PC-3 (cell line): ENCODE results near the gene DYNLRB2. TPM values are rescaled to one million over a fixed set of nuclear protein-coding genes. Genes with fewer than 3 reads are reported as not detected.

Experiments
- ATAC-seq: fragments of 200-7000 bp; cut with Tn5 transposase; 2 replicates; pipeline ENCODE4 v1.9.1; 2020; ENCODE audit warnings: mild to moderate bottlenecking, moderate library complexity
- BruUV-seq: library from RNA; stranded (reverse); fragments of 400-500 nt; replicated peaks from 2 replicates; lab custom pipeline; 2021; lab: Mats Ljungman, UMichigan
- CTCF ChIA-PET: fragments of 300-600 bp; sonication (Branson Sonifier 250); formaldehyde crosslinking; loops from one replicate; lab custom pipeline; 2022; ENCODE audit warnings: antibody characterized with exemption; lab: Charles Lee
- POLR2A ChIA-PET: fragments of 300-600 bp; sonication (Branson Sonifier 250); formaldehyde crosslinking; loops from one replicate; lab custom pipeline; 2022; ENCODE audit warnings: antibody characterized with exemption; ENCODE audit not compliant: unreplicated experiment; lab: Charles Lee
- DNase-seq: peaks from one replicate; pipeline ENCODE4 v3.0.0-alpha.2; 2015
- H2AFZ ChIP-seq: fragments of 300-600 bp; sonication (generic); 2 replicates; pipeline ENCODE4 v1.6.0; 2016; ENCODE audit warnings: antibody characterized with exemption, low read length
- H3F3A ChIP-seq: fragments of 300-600 bp; sonication (generic); one replicate; pipeline ENCODE4 v1.6.0; 2017; ENCODE audit warnings: antibody characterized with exemption, low read length, control low read depth, mild to moderate bottlenecking; ENCODE audit not compliant: unreplicated experiment
- H3K27ac ChIP-seq: fragments of 300-600 bp; sonication (generic); 2 replicates; pipeline ENCODE4 v1.5.1; 2016; ENCODE audit warnings: mild to moderate bottlenecking, low read length
- H3K27me3 ChIP-seq: fragments of 300-600 bp; sonication (generic); 2 replicates; pipeline ENCODE4 v1.6.1; 2016; ENCODE audit warnings: low read length, mixed read lengths
- H3K36me3 ChIP-seq: fragments of 300-600 bp; sonication (generic); 2 replicates; pipeline ENCODE4 v1.6.1; 2016; ENCODE audit warnings: low read depth, mixed run types, low read length, mixed read lengths
- H3K4me1 ChIP-seq: fragments of 300-600 bp; sonication (generic); 2 replicates; pipeline ENCODE4 v1.5.1; 2016; ENCODE audit warnings: low read length; ENCODE audit not compliant: insufficient read depth
- H3K4me2 ChIP-seq: fragments of 300-600 bp; sonication (generic); 2 replicates; pipeline ENCODE4 v1.6.0; 2016; ENCODE audit warnings: low read length
- H3K4me3 ChIP-seq: fragments of 300-600 bp; sonication (generic); 2 replicates; pipeline ENCODE4 v1.5.1; 2016; ENCODE audit warnings: mild to moderate bottlenecking, low read length, mixed read lengths
- H3K79me2 ChIP-seq: fragments of 300-600 bp; sonication (generic); 2 replicates; pipeline ENCODE4 v1.6.1; 2017; ENCODE audit warnings: low read length, mixed read lengths
- H3K9ac ChIP-seq: fragments of 300-600 bp; sonication (generic); 2 replicates; pipeline ENCODE4 v1.6.0; 2016; ENCODE audit warnings: mild to moderate bottlenecking, low read length
- H3K9me2 ChIP-seq: fragments of 300-600 bp; sonication (generic); replicated peaks from 2 replicates; pipeline ENCODE4 v1.6.1; 2016; ENCODE audit warnings: mixed run types, low read length, mixed read lengths
- H3K9me3 ChIP-seq: fragments of 300-600 bp; sonication (generic); 2 replicates; pipeline ENCODE4 v1.6.1; 2016; ENCODE audit warnings: low read length, mixed read lengths
- H4K20me1 ChIP-seq: fragments of 300-600 bp; sonication (generic); 2 replicates; pipeline ENCODE4 v1.6.1; 2016; ENCODE audit warnings: low read length, mixed read lengths
- CTCF ChIP-seq: fragments of 300-600 bp; sonication (generic); conservative IDR thresholded peaks from 2 replicates; pipeline ENCODE4 v1.5.1; 2017; ENCODE audit warnings: antibody characterized with exemption, low read depth, mild to moderate bottlenecking, low read length
- EZH2 ChIP-seq: fragments of 300-600 bp; sonication (generic); IDR thresholded peaks from one replicate; pipeline ENCODE4 v1.6.1; 2017; ENCODE audit warnings: antibody characterized with exemption, mild to moderate bottlenecking, low read length; ENCODE audit not compliant: unreplicated experiment
- EZH2phosphoT487 ChIP-seq: fragments of 300-600 bp; sonication (generic); IDR thresholded peaks from 2 replicates; pipeline ENCODE4 v1.6.1; 2018; ENCODE audit warnings: mild to moderate bottlenecking, antibody characterized with exemption, low read length, borderline replicate concordance
- intact Hi-C: fragments of 100-400 bp; cut with micrococcal nuclease; formaldehyde crosslinking; loops from 2 replicates; pipeline ENCODE4 v1.9.0; 2023
- total RNA-seq: library from RNA; depleted of rRNA; stranded (reverse); fragments of >200 nt; gene quantifications from 2 replicates; pipeline ENCODE4 v1.2.3, GENCODE V29; 2014

Gene DYNLRB2
- total RNA-seq, 1 experiment from 2014 or later, result 1.3 TPM

- no peaks in the 10 kb centered on the region for H3K79me2 ChIP-seq
- no peaks in the 10 kb centered on the region for H3K9me2 ChIP-seq
- H3F3A ChIP-seq, result no peaks in the 10 kb centered on the region
- no TSS peak for BruUV-seq
- no peak for DNase-seq
- no peak overlapping the region for H3K27ac ChIP-seq
- no peak overlapping the region for H3K9ac ChIP-seq
- no peak overlapping the region for H2AFZ ChIP-seq
- H3K4me2 ChIP-seq, result no peak overlapping the region
- no peaks in the 10 kb centered on the region for H3K9me3 ChIP-seq
- H4K20me1 ChIP-seq, result no peaks in the 10 kb centered on the region
- intact Hi-C loops, result no loop called here
- H3K36me3 ChIP-seq, result no peaks in the 10 kb centered on the region
- TF ChIP-seq EZH2phosphoT487, result no peak
- TF ChIP-seq EZH2, result no peak
- TF ChIP-seq CTCF, result no peak
- no peaks in the 10 kb centered on the region for H3K27me3 ChIP-seq
- H3K4me3 ChIP-seq, result no peak overlapping the region
- ChIA-PET POLR2A (no interaction called here), CTCF (no interaction called here)
- no peak for ATAC-seq
- H3K4me1 ChIP-seq, result peaks cover 14% of the 10 kb centered on the region; the same call in 1 of the 2 replicates
These were observed 45.7 kb downstream of the DYNLRB2 start for GRCh38 chr16:80586476-80586875.

GRCh38 chr16:80587071-80587470 lies 46.3 kb downstream of the DYNLRB2 start:
- Histone ChIP-seq H3K9ac (no peak overlapping the region), H4K20me1 (no peaks in the 10 kb centered on the region), H3K27ac (no peak overlapping the region), H3K9me2 (no peaks in the 10 kb centered on the region), H3K79me2 (no peaks in the 10 kb centered on the region), H3K27me3 (no peaks in the 10 kb centered on the region), H3K4me1 (peaks cover 14% of the 10 kb centered on the region; the same call in 1 of the 2 replicates), H2AFZ (no peak overlapping the region), H3K36me3 (no peaks in the 10 kb centered on the region), H3K9me3 (no peaks in the 10 kb centered on the region), H3F3A (no peaks in the 10 kb centered on the region), H3K4me3 (no peak overlapping the region), H3K4me2 (no peak overlapping the region)
- intact Hi-C loops, result no loop called here
- DNase-seq, result no peak
- BruUV-seq, result no TSS peak
- CTCF ChIA-PET, result no interaction called here
- POLR2A ChIA-PET, result no interaction called here
- TF ChIP-seq EZH2phosphoT487 (no peak), EZH2 (no peak), CTCF (no peak)
- no peak for ATAC-seq

GRCh38 chr16:80591071-80591915 lies 50.5 kb downstream of the DYNLRB2 start:
- no peaks in the 10 kb centered on the region for H3K4me1 ChIP-seq
- H3K27ac ChIP-seq, result no peak overlapping the region
- H3K4me2 ChIP-seq, result no peak overlapping the region
- no TSS peak for BruUV-seq
- no peak overlapping the region for H3K4me3 ChIP-seq
- no peaks in the 10 kb centered on the region for H3K9me3 ChIP-seq
- H2AFZ ChIP-seq, result no peak overlapping the region
- TF ChIP-seq EZH2 (no peak), CTCF (no peak), EZH2phosphoT487 (no peak)
- ChIA-PET POLR2A (no interaction called here), CTCF (no interaction called here)
- no peak for ATAC-seq
- H3K9ac ChIP-seq, result no peak overlapping the region
- no peaks in the 10 kb centered on the region for H3K36me3 ChIP-seq
- intact Hi-C loops, result no loop called here
- no peaks in the 10 kb centered on the region for H3K79me2 ChIP-seq
- no peak for DNase-seq
- no peaks in the 10 kb centered on the region for H3K9me2 ChIP-seq
- H3K27me3 ChIP-seq, result no peaks in the 10 kb centered on the region
- no peaks in the 10 kb centered on the region for H4K20me1 ChIP-seq
- no peaks in the 10 kb centered on the region for H3F3A ChIP-seq
